Stimulated activated CD4-positive, alpha-beta T cell treated with anti-CD3 and anti-CD28 coated beads, Interleukin-4, amount 100 ng/mL, for 4 hours (primary cell): ENCODE data around the gene NID1.

ENCODE experiments used
- DNase-seq, 2 experiments: peaks; one replicate each; pipeline ENCODE4 v3.0.0-alpha.2; 2020

The NID1 gene

GRCh38 chr1:236063551-236063918, 1.4 kb downstream of the NID1 start:
- DNase-seq, result no peak

GRCh38 chr1:236060286-236060685, 4.6 kb downstream of the NID1 start:
- DNase-seq, result no peak

DNA sequence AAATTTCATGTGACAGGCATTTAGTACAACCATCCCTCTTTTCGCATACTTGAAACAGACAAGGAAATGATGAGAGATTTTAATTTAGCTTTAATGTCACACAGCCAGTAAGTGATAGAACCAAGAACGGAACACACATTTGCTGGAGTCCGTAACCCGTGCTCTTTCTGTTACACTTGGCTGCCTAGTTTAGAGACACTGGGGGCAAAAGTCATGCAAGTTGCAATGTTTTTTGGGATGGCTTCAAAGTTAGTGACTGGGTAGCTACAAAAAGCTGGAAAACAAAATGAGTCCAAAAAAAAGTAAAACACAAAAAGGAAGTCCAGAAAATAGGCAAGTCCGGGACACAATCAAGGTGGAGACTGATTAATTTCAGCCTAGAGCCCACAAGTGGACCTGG, 5.9 kb downstream of the NID1 start:
- no peak for DNase-seq

DNA sequence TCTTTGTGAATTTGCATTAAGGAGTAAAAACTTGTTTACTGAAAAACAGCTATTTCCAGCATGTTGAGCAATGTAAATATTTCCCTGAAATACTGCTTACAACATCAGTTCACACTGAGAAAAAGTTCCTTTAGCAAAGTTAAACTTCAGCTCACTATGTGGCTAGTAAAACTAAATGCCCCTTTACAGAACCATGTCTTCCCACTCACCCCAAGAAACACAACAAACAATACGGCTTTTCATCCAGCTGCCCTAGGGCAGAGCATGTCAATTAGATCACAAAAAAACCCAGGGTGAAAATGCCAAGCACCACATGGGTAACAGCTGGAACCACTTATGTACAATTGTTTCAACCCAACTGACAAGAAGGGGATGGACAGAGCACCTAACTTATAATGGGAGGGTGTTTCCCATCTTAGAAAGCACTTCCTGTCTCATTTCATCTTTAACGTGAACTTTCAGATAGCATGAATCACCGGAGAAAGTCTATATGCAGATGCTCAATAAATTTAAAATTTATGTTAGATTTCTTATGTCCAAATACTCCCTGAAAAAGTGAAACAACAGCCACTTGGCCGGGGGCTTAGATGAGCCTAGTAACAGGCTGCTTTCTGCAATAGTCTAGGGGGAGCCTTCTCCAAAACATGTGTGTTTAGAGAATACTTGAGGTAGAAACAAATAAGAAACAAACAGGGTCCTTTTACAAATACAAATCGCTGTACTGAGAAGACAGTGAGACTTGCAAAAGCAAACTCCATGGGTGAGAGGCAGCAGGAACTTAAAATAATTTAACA, 6.6 kb downstream of the NID1 start:
- no peak for DNase-seq

DNA sequence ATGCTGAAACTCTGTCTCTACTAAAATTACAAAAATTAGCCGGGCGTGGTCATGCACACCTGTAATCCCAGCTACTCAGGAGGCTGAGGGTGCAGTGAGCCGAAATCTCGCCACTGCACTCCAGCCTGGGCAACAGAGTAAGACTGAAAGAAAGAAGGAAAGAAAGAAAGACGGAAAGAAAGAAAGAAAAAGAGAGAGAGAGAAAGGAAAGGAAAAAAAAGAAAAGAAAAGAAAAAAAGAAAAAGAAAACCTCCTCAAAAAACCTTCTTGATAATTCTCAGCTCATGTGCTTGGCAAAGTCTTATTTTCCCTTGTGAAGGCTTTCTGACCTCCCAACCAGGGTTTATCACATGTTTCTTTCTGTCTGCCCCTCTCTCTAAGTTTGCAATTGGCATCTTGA, 7.3 kb downstream of the NID1 start:
- no peak for DNase-seq

- no peak for DNase-seq
Observed at GRCh38 chr1:236052232-236052993, 12.5 kb downstream of the NID1 start.

DNA sequence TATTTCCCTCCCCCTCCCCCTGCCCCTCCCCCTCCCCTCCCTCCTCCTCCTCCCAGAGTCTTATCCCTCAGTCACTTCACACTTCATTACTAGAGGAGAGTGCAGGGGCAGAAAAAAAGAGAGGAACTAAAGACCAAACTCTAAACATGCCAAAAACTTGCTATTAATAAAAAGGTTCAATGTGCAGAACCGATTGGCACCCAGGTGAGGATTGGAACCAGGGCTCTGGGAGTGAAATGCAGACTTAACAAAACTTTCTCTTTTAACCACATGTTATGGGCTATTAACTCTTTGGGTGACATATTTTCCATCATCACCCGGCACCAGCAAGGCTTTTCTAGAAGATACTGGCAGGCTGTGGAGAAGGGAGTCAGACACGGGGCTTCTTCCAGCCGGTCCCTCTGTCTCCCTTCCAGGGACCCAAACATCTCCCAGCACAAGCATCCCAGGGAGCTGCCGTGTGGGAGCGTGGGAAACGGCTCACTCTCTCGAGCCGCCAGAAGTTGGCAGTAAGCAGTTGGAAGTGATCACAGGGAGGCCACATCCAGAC, 13.6 kb downstream of the NID1 start:
- no peak for DNase-seq

- DNase-seq, result no peak
Observed at GRCh38 chr1:236045771-236046170, 19.1 kb downstream of the NID1 start.

DNA sequence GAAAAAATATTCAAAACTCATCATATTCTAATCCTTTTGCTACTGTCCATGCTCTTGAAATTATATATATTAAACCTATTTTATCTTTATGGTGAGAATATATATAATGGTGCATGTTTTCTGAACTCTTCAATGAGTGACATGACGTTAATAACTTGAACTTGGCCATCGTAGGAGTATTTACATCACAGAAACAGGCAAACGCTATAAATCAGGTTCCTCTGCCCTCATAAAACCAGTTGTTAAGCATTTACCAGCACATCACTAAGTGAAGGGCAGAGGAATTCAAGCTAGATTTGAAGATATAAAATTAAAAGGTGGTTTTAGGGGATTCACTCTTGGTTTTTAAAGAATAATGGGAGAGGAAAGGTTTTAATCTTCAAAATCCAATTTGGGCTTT, 20.5 kb downstream of the NID1 start:
- no peak for DNase-seq

GRCh38 chr1:236041631-236042618, 23.0 kb downstream of the NID1 start:
- no peak for DNase-seq

- no peak for DNase-seq
Observed at GRCh38 chr1:236039740-236040685, 24.9 kb downstream of the NID1 start.

DNA sequence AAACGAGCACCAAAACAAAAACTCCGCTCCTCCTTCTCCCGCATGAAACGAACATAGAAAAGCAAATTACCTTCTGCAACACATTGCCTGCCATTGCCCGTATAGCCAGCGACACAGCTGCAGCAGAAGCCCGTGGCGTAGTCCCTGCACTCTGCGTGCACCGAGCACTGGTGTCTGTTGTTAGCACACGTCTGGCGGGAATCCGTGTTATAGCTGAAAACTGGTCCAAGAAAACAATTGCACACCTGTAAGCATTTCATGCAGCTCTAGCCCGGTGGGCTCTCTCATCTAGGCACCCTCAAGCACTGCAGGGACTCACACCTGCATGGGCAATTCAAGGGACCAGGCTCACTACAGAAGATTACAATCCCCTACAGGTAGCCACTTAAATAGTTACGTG, 26.9 kb downstream of the NID1 start:
- no peak for DNase-seq

GRCh38 chr1:236035681-236036101, 29.2 kb downstream of the NID1 start:
- DNase-seq, result no peak

DNA sequence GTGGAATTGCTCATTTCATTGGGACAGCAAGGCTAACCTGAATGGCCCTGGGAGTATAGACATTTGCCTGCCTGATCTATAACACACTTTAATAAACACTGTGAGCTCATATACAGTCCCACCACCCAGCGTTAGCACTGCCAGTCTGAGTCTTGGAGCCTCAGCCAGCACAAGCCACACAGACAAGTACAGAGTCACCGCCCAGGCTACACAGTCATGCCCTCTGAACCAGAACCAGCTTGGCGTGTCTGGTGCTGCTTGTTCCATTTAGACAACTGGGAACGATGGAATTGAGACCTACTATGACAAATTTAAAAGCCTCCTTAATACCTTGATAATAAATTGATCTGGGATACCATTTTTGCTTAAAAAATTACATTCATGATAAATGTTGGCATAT, 31.6 kb downstream of the NID1 start:
- no peak for DNase-seq

DNA sequence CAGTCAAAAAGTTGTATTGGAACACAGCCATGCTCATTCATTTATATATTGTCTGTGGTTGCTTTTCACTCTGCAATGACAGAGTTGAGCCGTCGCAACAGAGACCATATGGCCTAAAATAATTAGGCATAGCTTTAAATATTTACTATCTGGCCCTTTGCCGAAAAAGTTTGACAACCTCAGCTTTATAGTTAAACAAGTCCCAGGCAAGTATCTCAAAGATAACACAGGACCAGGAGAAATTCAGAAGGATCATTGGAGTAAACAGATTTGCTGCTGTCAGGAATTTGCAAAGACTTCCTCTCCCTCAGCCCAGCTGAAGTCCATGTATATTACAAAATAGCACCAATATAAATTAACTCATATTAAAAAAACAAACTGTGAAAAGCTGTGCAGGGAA, 34.4 kb downstream of the NID1 start:
- DNase-seq, result no peak

GRCh38 chr1:236029428-236029940, 35.4 kb downstream of the NID1 start:
- no peak for DNase-seq

- DNase-seq, result no peak
Observed at GRCh38 chr1:236027104-236027503, 37.8 kb downstream of the NID1 start.

- no peak for DNase-seq
Observed at GRCh38 chr1:236025836-236026235, 39.1 kb downstream of the NID1 start.

GRCh38 chr1:236024641-236025040, 40.2 kb downstream of the NID1 start:
- DNase-seq, result no peak

DNA sequence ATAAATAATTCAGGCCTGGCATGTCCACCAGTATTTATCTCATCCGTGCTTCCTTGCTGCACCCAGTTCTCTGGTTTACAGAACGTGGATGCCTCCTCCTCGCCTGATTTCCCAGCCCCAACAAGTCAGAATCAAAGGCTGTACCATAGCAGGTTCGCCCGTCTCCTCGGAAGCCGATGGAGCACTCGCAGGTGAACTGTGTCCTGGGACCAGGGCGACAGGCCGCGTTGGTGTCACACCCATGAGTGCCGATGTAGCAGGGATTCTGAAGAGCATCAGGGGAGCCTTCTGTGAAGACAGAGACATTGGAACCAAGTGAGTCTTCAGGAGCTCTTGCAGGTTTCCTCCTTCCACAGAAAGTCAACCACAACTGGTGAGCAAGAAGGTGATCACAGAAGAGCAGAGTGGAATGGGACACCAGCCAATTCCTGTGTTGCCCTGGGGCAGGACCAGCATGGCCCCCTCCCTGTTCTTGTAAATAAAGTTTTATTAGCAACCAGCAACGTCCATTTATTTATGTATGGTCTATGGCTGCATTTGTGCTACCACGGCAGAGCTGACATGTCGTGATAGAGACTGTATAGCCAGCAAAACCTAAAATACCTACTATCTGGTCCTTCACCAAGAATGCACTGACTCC, 40.8 kb downstream of the NID1 start:
- no peak for DNase-seq
